ENCODE measurements around the gene FBXO38. TPM values are rescaled to one million over a fixed set of nuclear protein-coding genes. Genes with fewer than 3 reads are reported as not detected.

Gene FBXO38
- total RNA-seq, 2 experiments from 2014 or later, result 38.0 to 39.6 TPM

- Mint-ChIP-seq H3K9me3 (peaks cover 11% of the 10 kb centered on the region), H3K4me3 (no peak overlapping the region), H3K36me3 (ENCODE audit: low read depth) (peaks cover 24% of the 10 kb centered on the region), H3K4me1 (ENCODE audit: low read depth) (peaks cover 8% of the 10 kb centered on the region), H3K27me3 (no peaks in the 10 kb centered on the region), H3K27ac (no peak overlapping the region)
- ATAC-seq, result no peak
- POLR2A ChIA-PET, result no interaction called here
- no peak for DNase-seq
- CTCF ChIA-PET, result interaction anchor here (2.8 kb wide), 1 partner anchor 197 kb away, joined by 16 read pairs; no protein-coding TSS in a partner anchor
- TF ChIP-seq CTCF (IDR thresholded peaks at IDR 0.05), result no peak
- intact Hi-C loops (cut with micrococcal nuclease), result no loop called here
Measured at GRCh38 chr5:148376198-148376597, 7.6 kb upstream of the FBXO38 start.

- DNase-seq (peak; percentile 18), ATAC-seq (no peak)
- CTCF ChIA-PET, result no interaction called here
- no peak overlapping the region for H3K27ac Mint-ChIP-seq
- peaks cover 11% of the 10 kb centered on the region for H3K9me3 Mint-ChIP-seq
- TF ChIP-seq CTCF (IDR thresholded peaks at IDR 0.05), result no peak
- no peaks in the 10 kb centered on the region for H3K27me3 Mint-ChIP-seq
- H3K4me1 Mint-ChIP-seq (ENCODE audit: low read depth), result peaks cover 18% of the 10 kb centered on the region
- POLR2A ChIA-PET, result no interaction called here
- peaks cover 22% of the 10 kb centered on the region for H3K36me3 Mint-ChIP-seq (ENCODE audit: low read depth)
- intact Hi-C loops (cut with micrococcal nuclease), result no loop called here
- H3K4me3 Mint-ChIP-seq, result no peak overlapping the region
Measured at GRCh38 chr5:148378670-148379069, 5.1 kb upstream of the FBXO38 start.

- Mint-ChIP-seq H3K4me1 (ENCODE audit: low read depth) (peaks cover 22% of the 10 kb centered on the region), H3K36me3 (ENCODE audit: low read depth) (peaks cover 26% of the 10 kb centered on the region), H3K27me3 (no peaks in the 10 kb centered on the region), H3K4me3 (no peak overlapping the region), H3K27ac (no peak overlapping the region), H3K9me3 (peaks cover 11% of the 10 kb centered on the region)
- intact Hi-C loops (cut with micrococcal nuclease), result no loop called here
- no peak for TF ChIP-seq CTCF (IDR thresholded peaks at IDR 0.05)
- ChIA-PET POLR2A (no interaction called here), CTCF (no interaction called here)
- ATAC-seq (no peak), DNase-seq (no peak)
Measured at GRCh38 chr5:148379340-148379739, 4.4 kb upstream of the FBXO38 start.

GRCh38 chr5:148381906-148382305, 1.9 kb upstream of the FBXO38 start:
- Mint-ChIP-seq H3K27me3 (no peaks in the 10 kb centered on the region), H3K4me1 (ENCODE audit: low read depth) (peaks cover 47% of the 10 kb centered on the region), H3K27ac (no peak overlapping the region), H3K36me3 (ENCODE audit: low read depth) (peaks cover 40% of the 10 kb centered on the region), H3K4me3 (no peak overlapping the region), H3K9me3 (peaks cover 11% of the 10 kb centered on the region)
- DNase-seq (no peak), ATAC-seq (no peak)
- ChIA-PET POLR2A (no interaction called here), CTCF (no interaction called here)
- intact Hi-C loops (cut with micrococcal nuclease), result loop anchor here (5.0 kb wide), 1 partner anchor 200 kb away; no protein-coding TSS in a partner anchor
- TF ChIP-seq CTCF (IDR thresholded peaks at IDR 0.05), result no peak

- ChIA-PET POLR2A (no interaction called here), CTCF (interaction anchor here (0.6 kb wide), 1 partner anchor 621 kb away, joined by 3 read pairs; no protein-coding TSS in a partner anchor)
- TF ChIP-seq CTCF (IDR thresholded peaks at IDR 0.05), result no peak
- ATAC-seq (no peak), DNase-seq (no peak)
- peak overlapping the region; percentile 100 for H3K27ac Mint-ChIP-seq
- H3K9me3 Mint-ChIP-seq, result peaks cover 11% of the 10 kb centered on the region
- H3K27me3 Mint-ChIP-seq, result no peaks in the 10 kb centered on the region
- H3K36me3 Mint-ChIP-seq (ENCODE audit: low read depth), result peaks cover 41% of the 10 kb centered on the region
- intact Hi-C loops (cut with micrococcal nuclease), result loop anchor here (5.0 kb wide), 1 partner anchor 201 kb away; no protein-coding TSS in a partner anchor
- peaks cover 55% of the 10 kb centered on the region for H3K4me1 Mint-ChIP-seq (ENCODE audit: low read depth)
- H3K4me3 Mint-ChIP-seq, result peak overlapping the region; percentile 99
Measured at GRCh38 chr5:148382961-148383360, 797 bp upstream of the FBXO38 start.

Measured in activated CD8-positive, alpha-beta T cell treated with anti-CD3 and anti-CD28 coated beads for 36 hours (primary cell).